ENCODE data around the gene POLR3H.

Gene POLR3H

DNA sequence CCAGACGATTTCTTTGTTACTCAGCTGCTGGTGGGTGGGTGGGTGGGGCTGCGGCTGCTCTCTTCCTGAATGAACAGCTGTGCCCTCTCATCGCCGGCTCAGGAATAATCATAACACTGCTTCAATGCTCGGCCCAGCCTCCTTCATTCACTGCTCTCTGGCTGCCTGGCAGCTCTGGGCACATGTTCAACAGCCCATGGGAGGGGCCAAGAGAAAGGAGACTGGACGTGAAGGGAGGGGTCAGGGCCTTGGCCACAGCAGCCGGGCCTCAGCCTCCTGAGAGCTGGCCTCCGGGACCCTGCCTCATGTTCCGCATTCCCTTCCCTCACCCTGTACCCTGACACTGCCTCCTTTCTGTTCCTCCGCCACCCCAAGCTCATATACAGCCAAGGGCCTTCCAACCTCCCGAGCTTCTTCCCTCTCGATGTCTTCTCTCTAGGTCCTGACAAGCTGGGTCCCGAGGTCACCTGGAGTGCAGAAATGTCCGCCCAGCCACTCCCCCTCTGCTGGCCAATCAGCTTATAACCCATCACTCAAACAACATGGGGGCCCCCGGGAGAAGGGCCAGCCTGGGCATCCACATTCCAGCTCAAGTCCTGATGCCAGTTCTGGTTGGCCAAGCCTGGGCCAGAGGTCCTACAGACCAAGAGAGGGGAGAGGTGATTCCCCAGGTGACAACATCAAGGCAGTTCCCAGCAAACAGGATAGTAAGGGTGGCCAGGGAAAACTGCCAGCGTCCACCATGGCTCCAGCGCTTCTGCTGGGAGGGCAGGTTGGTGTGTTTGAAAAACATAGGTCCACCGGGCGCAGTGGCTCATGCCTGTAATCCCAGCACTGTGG is 13.4 kb upstream of the POLR3H start:
- DNase-seq (ENCODE audit: low read depth) = no peak
- H3K4me3 ChIP-seq (ENCODE audit: low read depth, low read length) = no peak overlapping the region
- TF ChIP-seq, protein P1, sequence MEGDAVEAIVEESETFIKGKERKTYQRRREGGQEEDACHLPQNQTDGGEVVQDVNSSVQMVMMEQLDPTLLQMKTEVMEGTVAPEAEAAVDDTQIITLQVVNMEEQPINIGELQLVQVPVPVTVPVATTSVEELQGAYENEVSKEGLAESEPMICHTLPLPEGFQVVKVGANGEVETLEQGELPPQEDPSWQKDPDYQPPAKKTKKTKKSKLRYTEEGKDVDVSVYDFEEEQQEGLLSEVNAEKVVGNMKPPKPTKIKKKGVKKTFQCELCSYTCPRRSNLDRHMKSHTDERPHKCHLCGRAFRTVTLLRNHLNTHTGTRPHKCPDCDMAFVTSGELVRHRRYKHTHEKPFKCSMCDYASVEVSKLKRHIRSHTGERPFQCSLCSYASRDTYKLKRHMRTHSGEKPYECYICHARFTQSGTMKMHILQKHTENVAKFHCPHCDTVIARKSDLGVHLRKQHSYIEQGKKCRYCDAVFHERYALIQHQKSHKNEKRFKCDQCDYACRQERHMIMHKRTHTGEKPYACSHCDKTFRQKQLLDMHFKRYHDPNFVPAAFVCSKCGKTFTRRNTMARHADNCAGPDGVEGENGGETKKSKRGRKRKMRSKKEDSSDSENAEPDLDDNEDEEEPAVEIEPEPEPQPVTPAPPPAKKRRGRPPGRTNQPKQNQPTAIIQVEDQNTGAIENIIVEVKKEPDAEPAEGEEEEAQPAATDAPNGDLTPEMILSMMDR (IDR thresholded peaks at IDR 0.05; ENCODE audit: control insufficient read depth, extremely low read depth, insufficient read depth) = no peak

DNA sequence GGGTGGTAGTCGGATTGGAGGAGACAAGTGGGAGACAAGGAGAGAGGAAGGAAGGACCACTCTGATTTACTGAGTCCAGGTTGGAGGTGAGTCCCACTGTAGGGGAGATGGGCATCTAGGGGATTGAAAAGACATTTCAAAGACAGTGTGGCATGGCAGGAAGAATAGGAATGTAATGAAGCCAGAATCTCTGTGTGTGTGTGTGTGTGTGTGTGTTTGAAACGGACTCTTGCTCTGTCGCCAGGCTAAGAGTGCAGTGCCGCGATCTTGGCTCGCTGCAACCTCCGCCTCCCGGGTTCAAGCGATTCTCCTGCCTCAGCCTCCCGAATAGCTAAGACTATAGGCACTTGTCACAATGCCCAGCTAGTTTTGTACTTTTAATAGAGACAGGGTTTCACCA is 12.3 kb upstream of the POLR3H start:
- TF ChIP-seq, protein P1 (IDR thresholded peaks at IDR 0.05; ENCODE audit: control insufficient read depth, extremely low read depth, insufficient read depth) = no peak
- no peak overlapping the region for H3K4me3 ChIP-seq (ENCODE audit: low read depth, low read length)
- DNase-seq (ENCODE audit: low read depth) = no peak

DNA sequence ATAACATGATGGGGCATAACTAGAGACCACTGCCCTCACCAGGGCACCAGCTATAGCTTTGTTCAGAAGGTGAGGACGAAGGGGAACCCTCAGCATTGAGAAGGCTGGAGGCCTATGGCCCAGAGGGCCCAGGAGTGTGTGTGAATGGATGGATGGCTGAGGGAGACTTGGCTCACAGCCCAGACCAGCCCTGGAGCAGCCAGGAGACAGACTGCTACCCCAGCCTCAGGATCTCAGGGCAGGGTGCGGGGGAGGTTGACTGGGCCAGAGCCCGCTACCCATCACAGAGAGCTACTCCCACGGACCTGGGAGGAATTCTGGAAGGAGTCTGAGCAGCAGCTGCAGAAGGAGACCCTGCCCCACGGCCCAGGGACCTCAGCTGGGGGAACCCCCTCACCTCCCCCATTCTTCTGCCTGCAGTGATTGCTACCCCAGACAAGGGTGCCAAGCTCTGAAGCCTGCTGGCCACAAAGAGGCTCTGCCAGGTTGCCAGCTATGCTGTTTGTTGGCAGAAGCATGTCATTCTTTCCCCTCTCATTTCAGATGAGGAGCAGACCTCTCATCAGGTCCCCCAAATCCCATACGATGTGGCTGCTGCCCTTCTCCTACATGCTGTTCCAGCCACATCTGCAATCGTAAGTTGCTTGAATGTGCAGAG is 11.2 kb upstream of the POLR3H start:
- TF ChIP-seq, protein P1 (IDR thresholded peaks at IDR 0.05; ENCODE audit: control insufficient read depth, extremely low read depth, insufficient read depth) = no peak
- H3K4me3 ChIP-seq (ENCODE audit: low read depth, low read length) = no peak overlapping the region
- no peak for DNase-seq (ENCODE audit: low read depth)

DNA sequence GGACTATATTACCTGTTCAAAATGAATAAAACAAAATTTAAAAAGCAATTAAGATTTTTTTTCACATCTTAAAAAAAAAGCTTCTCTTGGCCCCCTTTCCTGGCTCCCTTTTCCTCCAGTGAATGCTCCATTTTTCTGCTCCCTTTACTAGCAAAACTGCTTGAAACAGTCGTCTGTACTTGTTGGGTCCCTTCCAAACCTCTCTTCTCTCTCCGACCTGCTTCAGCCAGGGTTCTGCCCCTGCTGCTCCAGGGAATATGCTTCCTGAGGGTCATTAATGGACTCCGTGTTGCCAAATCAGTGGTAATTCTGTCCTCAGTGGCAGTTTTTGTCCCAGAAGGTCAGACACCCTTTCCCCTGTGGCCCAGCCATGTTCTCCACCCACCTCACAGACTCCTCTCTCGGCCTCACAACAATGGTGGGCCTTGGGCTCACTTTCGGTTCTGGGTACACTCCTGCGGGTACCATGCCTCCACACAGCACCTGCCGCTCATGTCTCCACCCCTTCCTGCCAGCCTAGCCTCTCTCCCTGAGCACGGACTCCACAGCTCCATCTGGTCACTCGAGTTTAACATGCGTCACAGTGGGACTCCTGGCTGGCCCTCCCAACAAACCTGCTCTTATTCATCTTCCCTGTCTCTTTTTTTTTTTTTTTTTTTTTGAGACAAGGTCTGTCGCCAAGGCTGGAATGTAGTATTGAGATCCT is 7.8 kb upstream of the POLR3H start:
- H3K4me3 ChIP-seq (ENCODE audit: low read depth, low read length) = no peak overlapping the region
- DNase-seq (ENCODE audit: low read depth) = no peak
- TF ChIP-seq, protein P1 (IDR thresholded peaks at IDR 0.05; ENCODE audit: control insufficient read depth, extremely low read depth, insufficient read depth) = no peak

DNA sequence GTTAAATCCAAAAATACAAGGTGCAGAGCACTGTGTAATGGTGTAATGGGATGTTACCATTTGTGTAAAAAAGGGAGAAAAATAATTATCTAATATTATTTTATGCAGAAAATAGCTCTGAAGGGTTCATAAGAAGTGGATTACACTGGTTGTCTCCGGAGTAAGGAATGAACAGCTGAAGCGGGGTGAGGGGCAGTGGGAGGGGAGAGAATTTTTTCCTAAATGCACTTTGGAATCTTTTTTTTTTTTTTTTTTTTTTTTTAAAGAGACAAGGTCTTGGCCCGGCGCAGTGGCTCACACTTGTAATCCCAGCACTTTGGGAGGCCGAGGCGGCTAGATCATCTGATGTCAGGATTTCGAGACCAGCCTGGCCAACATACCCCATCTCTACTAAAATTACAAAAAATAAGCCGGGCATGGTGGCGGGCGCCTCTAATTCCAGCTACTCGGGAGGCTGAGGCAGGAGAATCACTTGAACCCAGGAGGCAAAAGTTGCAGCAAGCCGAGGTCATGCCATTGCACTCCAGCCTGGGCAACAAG is 6.8 kb upstream of the POLR3H start:
- DNase-seq (ENCODE audit: low read depth) = no peak
- TF ChIP-seq, protein P1 (IDR thresholded peaks at IDR 0.05; ENCODE audit: control insufficient read depth, extremely low read depth, insufficient read depth) = no peak
- H3K4me3 ChIP-seq (ENCODE audit: low read depth, low read length) = no peak overlapping the region

DNA sequence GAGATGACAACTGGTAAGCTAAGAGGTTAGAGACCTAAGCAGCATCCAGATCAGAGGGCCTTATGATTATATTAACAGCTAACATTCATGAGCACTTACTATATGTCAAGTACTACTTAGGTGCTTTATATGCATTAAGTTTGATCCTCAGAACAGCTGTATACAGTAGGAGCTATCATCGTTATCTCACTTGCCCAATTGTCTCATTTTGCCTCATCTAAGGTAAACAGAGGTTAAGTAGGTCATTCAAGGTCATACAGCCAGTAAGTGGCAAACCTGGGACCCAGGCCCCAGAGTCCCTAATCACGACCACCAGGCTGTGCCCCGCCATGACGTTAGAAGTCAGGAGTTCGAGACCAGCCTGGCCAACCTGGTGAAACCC is 4.6 kb upstream of the POLR3H start:
- DNase-seq (ENCODE audit: low read depth) = no peak
- TF ChIP-seq, protein P1 (IDR thresholded peaks at IDR 0.05; ENCODE audit: control insufficient read depth, extremely low read depth, insufficient read depth) = no peak
- H3K4me3 ChIP-seq (ENCODE audit: low read depth, low read length) = no peak overlapping the region
